Kidney epithelial cell (primary cell): ENCODE results near the gene KCNH1. TPM values are rescaled to one million over a fixed set of nuclear protein-coding genes. Genes with fewer than 3 reads are reported as not detected.

Source experiments
- DNase-seq: peaks from one replicate; pipeline ENCODE4 v3.0.0-alpha.2; 2010; ENCODE audit warnings: low read depth
- H3K27me3 ChIP-seq: 2 replicates; pipeline ENCODE4 v1.6.0; 2011; ENCODE audit warnings: low read length; ENCODE audit not compliant: control insufficient read depth, insufficient read depth
- H3K36me3 ChIP-seq: 2 replicates; pipeline ENCODE4 v1.5.1; 2011; ENCODE audit warnings: low read length; ENCODE audit not compliant: control insufficient read depth, insufficient read depth
- H3K4me3 ChIP-seq: 2 replicates; pipeline ENCODE4 v1.5.1; 2011; ENCODE audit warnings: low read depth, mild to moderate bottlenecking, control low read depth, low read length
- total RNA-seq: library from RNA; depleted of rRNA; stranded (reverse); fragments of >200 nt; gene quantifications from 2 replicates; pipeline ENCODE4 v1.2.3, GENCODE V29; 2015
- TF ChIP-seq, protein P1 (sequence below): IDR thresholded peaks from 2 replicates; pipeline ENCODE4 v1.5.1; 2011; ENCODE audit warnings: mild to moderate bottlenecking, moderate library complexity, low read length, control low read depth, inconsistent platforms; ENCODE audit not compliant: insufficient read depth, poor library complexity, severe bottlenecking

The KCNH1 gene
- total RNA-seq, 1 donor from 2014 or later, result 14.3 TPM

DNA sequence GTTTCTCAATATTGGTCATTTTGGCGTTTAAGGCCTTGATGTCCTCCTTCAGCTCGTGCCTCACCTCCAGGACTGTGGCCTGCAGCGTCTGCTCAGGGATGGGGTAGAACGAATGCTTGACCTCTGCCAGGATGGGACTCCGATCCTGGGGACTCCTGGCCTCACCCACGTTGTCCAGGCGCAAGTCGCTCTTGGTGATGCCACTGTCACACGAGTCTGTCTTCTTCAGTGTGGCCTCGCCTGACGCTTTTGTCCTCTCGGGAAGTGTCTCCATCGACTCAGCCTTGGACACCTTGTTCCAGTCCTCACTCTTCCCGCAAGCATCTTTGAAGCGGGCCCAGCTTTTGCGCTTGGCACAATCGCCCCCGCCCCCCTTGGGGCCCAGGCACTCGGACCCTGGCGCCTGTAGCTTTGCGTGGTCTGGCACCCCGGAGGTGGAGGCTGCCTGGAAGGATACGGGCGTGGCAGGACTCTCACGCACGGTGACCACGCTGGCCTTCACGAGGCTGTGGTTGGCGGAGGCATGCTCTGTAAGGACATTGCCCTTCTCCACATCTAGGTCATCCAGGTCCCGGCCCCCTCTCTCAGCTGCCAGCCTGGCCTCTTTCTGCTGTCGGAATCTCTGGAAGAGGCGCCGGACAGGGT is 450.4 kb downstream of the KCNH1 start:
- no peak for DNase-seq
- no peaks in the 10 kb centered on the region for H3K27me3 ChIP-seq

DNA sequence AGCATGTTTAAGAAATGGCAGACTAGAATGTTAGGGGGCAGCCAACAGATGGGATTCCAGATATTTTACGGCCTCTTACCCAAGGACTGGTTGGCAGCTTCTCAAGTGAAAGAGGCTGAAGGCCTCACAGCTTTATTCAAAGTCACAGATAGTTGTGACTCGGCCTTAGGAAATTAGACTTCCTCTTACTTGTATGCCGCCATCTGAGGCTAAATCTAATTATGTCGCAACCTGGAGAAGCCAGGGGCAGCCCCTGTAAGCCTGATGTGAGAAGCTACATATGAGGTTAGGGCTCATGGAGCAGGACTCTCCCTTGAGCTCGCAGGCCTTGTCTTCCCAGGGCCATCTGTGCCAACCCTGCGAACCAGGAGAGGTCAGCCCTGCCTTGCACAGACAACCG is 452.8 kb downstream of the KCNH1 start:
- TF ChIP-seq, protein P1, sequence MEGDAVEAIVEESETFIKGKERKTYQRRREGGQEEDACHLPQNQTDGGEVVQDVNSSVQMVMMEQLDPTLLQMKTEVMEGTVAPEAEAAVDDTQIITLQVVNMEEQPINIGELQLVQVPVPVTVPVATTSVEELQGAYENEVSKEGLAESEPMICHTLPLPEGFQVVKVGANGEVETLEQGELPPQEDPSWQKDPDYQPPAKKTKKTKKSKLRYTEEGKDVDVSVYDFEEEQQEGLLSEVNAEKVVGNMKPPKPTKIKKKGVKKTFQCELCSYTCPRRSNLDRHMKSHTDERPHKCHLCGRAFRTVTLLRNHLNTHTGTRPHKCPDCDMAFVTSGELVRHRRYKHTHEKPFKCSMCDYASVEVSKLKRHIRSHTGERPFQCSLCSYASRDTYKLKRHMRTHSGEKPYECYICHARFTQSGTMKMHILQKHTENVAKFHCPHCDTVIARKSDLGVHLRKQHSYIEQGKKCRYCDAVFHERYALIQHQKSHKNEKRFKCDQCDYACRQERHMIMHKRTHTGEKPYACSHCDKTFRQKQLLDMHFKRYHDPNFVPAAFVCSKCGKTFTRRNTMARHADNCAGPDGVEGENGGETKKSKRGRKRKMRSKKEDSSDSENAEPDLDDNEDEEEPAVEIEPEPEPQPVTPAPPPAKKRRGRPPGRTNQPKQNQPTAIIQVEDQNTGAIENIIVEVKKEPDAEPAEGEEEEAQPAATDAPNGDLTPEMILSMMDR, result no peak

More for the DNA sequence above, 450.4 kb downstream of the KCNH1 start:
- Histone ChIP-seq H3K4me3 (no peak overlapping the region), H3K36me3 (no peaks in the 10 kb centered on the region)
- TF ChIP-seq, protein P1, result no peak

DNA sequence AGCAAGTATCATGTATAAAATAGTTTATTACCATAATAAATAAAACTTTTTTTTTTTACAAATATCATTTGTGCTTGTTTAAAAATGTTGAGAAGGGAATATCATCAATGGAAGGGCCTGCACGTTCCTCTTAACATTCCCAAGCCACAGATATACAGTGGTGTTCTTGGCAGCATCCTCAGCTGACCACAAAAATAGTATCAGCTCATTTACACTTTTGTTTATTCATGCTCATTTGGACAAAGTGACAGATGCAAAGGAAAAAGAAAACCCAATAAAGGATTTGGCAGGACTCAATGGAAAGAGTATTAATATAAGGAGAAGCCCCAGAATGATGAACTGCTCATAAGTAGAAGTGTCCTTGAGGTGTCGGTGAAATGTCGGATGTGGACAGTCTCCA is 455.6 kb downstream of the KCNH1 start:
- TF ChIP-seq, protein P1, result no peak
- no peak for DNase-seq
- H3K4me3 ChIP-seq, result no peak overlapping the region
- no peaks in the 10 kb centered on the region for H3K36me3 ChIP-seq
- H3K27me3 ChIP-seq, result no peaks in the 10 kb centered on the region

More for the DNA sequence above, 452.8 kb downstream of the KCNH1 start:
- H3K4me3 ChIP-seq, result no peak overlapping the region
- H3K27me3 ChIP-seq, result no peaks in the 10 kb centered on the region
- no peaks in the 10 kb centered on the region for H3K36me3 ChIP-seq
- no peak for DNase-seq

DNA sequence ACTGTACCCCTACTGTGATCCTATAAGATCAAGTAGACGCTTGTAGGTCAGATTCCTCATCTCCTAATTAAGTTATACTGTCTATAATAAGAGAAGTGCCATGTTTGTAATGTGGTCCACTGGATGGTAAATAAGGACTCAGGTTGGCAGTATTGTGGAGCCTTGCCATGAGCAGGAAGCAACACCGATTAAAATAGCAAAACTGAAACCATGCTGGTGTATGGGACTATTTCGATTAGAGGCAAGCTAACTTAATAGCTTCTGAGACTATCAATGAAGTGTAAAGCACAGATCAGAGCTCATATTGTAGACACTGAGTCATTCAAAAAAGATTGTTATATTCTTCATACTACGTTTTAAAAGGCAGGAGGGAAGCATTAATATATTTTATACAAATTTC is 456.4 kb downstream of the KCNH1 start:
- no peak for DNase-seq
- no peak overlapping the region for H3K4me3 ChIP-seq
- H3K36me3 ChIP-seq, result no peaks in the 10 kb centered on the region
- TF ChIP-seq, protein P1, result no peak
- no peaks in the 10 kb centered on the region for H3K27me3 ChIP-seq

DNA sequence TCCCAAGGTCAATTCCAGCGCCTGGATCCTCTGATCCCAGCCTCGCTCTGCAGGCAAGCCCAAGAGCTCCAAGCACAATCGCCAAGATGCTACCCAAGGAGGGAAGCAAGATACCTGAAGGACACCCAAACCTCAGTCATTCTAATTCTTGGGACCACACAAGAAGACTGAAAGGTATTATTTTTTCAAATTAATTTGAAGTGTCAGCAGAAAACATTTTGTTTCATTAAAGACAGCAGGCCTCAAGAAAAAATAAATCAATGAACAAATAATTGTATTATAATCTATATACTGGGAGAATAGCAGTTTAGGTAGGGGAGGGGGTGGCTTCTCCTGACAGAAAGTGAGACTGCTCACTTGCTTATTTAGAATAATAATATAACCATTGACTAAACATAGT is 457.4 kb downstream of the KCNH1 start:
- TF ChIP-seq, protein P1, result no peak

DNA sequence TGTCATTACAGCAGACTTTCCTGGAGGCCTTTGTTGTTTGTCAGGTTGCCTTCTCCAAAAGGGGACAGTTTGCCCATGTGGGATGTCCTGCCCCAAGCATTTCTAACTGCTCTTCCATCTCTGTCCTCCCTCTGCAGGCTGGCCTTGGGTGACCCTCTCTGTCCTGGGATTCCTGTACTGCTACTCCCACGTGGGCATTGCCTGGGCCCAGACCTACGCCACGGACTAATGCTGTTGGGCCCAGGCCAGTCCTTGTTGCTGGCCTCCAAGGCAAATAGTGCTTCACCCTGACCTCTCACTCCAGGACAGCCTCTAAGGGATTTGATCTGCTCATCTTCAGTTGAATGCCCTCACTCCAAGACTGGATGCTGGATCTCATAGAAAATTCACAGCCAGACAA is 459.8 kb downstream of the KCNH1 start:
- no peak overlapping the region for H3K4me3 ChIP-seq
- DNase-seq, result no peak
- H3K36me3 ChIP-seq, result no peaks in the 10 kb centered on the region
- no peaks in the 10 kb centered on the region for H3K27me3 ChIP-seq
- TF ChIP-seq, protein P1, result no peak

More for the DNA sequence above, 457.4 kb downstream of the KCNH1 start:
- no peak for DNase-seq
- Histone ChIP-seq H3K36me3 (no peaks in the 10 kb centered on the region), H3K27me3 (no peaks in the 10 kb centered on the region), H3K4me3 (no peak overlapping the region)
